Stimulated activated naive CD4-positive, alpha-beta T cell treated with Interleukin-2 at 50 U/mL for 16 hours (primary cell): ENCODE results near the gene BTN1A1.
"Not testable (repeated sequence)": the region's sequence is repeated elsewhere in the genome, so short reads cannot be mapped to it uniquely, and the experiment has no call there.

Source experiments
- DNase-seq: peaks from one replicate; lab custom pipeline; 2025; lab: John Stamatoyannopoulos, UW

BTN1A1 gene

GRCh38 chr6:26500102-26500501 lies at the start of gene BTN1A1:
Gene BTN1A1, plus strand, starts transcription at chr6:26500303. Its CDS starts 984 bp downstream, at chr6:26501287.
- DNase-seq, result no peak

GRCh38 chr6:26452631-26453235 lies 47.4 kb upstream of the BTN1A1 start:
- no peak for DNase-seq

- no peak for DNase-seq
Observed at GRCh38 chr6:26454631-26455030, 45.5 kb upstream of the BTN1A1 start.

GRCh38 chr6:26455357-26455970 lies 44.6 kb upstream of the BTN1A1 start:
- DNase-seq, result no peak

GRCh38 chr6:26457264-26457805 lies 42.8 kb upstream of the BTN1A1 start:
- DNase-seq, result no peak

GRCh38 chr6:26457806-26458688 lies 42.1 kb upstream of the BTN1A1 start, which contains the start of gene BTN2A1:
Gene BTN2A1, plus strand, starts transcription at chr6:26457955. Its CDS starts 682 bp downstream, at chr6:26458637.
- peak; percentile 44 for DNase-seq

- no peak for DNase-seq
Observed at GRCh38 chr6:26459023-26459810, 40.9 kb upstream of the BTN1A1 start.

- DNase-seq, result not testable (repeated sequence)
Observed at GRCh38 chr6:26461353-26461752, 38.8 kb upstream of the BTN1A1 start.

- DNase-seq, result no peak
Observed at GRCh38 chr6:26464014-26464413, 36.1 kb upstream of the BTN1A1 start.

GRCh38 chr6:26464416-26465131 lies 35.5 kb upstream of the BTN1A1 start:
- no peak for DNase-seq

- DNase-seq, result no peak
Observed at GRCh38 chr6:26465776-26466175, 34.3 kb upstream of the BTN1A1 start.

- no peak for DNase-seq
Observed at GRCh38 chr6:26468829-26469228, 31.3 kb upstream of the BTN1A1 start.

GRCh38 chr6:26470643-26471042 lies 29.5 kb upstream of the BTN1A1 start:
- no peak for DNase-seq

GRCh38 chr6:26471970-26472369 lies 28.1 kb upstream of the BTN1A1 start:
- no peak for DNase-seq

GRCh38 chr6:26472549-26473290 lies 27.4 kb upstream of the BTN1A1 start:
- DNase-seq, result no peak

GRCh38 chr6:26473429-26473757 lies 26.7 kb upstream of the BTN1A1 start:
- DNase-seq, result no peak

- DNase-seq, result peak; percentile 68
Observed at GRCh38 chr6:26473758-26474438, 26.2 kb upstream of the BTN1A1 start.

- no peak for DNase-seq
Observed at GRCh38 chr6:26474439-26474881, 25.6 kb upstream of the BTN1A1 start.

- no peak for DNase-seq
Observed at GRCh38 chr6:26475823-26476729, 24.0 kb upstream of the BTN1A1 start.
